ENCODE results near the gene EMC6. TPM values are rescaled to one million over a fixed set of nuclear protein-coding genes. Genes with fewer than 3 reads are reported as not detected.

Gene EMC6
- total and polyA plus RNA-seq, 2 of the 13 experiments (the other 11 are each of a cell fraction or from before 2014, with no cell fraction given), result 45.1 to 47.7 TPM

GRCh38 chr17:3636154-3636907, 32.3 kb upstream of the EMC6 start, which contains the start of the genes CTNS and SHPK (continued):
- TF ChIP-seq ZNF235 (CRISPR knock-in tag; IDR thresholded peaks at IDR 0.05; ENCODE audit: borderline replicate concordance) (peak; percentile 63; the same call in 1 of the 2 replicates), GABPB1 (CRISPR knock-in tag; IDR thresholded peaks at IDR 0.05) (peak; percentile 98), ZNF629 (CRISPR knock-in tag; conservative IDR thresholded peaks at IDR 0.05) (no peak), KDM6A (CRISPR knock-in tag; IDR thresholded peaks at IDR 0.05; ENCODE audit: low read depth) (no peak), KAT7 (CRISPR knock-in tag; IDR thresholded peaks at IDR 0.05; ENCODE audit: borderline replicate concordance) (no peak; the same call in 1 of the 2 replicates), PITX1 (CRISPR knock-in tag; IDR thresholded peaks at IDR 0.05) (no peak; the same call in 1 of the 2 replicates), RERE (CRISPR knock-in tag; IDR thresholded peaks at IDR 0.05; ENCODE audit: low read depth) (no peak), ATM (IDR thresholded peaks at IDR 0.05; ENCODE audit: borderline replicate concordance) (no peak), ZKSCAN1 (IDR thresholded peaks at IDR 0.05; ENCODE audit: low read length) (no peak), ZNF547 (CRISPR knock-in tag; IDR thresholded peaks at IDR 0.05) (no peak), SNAI1 (CRISPR knock-in tag; IDR thresholded peaks at IDR 0.05; ENCODE audit: borderline replicate concordance) (0 out of 2 replicates have a peak, but pooled peaks have one; percentile 76), SP5 (CRISPR knock-in tag; IDR thresholded peaks at IDR 0.05; ENCODE audit: borderline replicate concordance, low read depth) (peak; percentile 81)
- TF ChIP-seq, protein P1, sequence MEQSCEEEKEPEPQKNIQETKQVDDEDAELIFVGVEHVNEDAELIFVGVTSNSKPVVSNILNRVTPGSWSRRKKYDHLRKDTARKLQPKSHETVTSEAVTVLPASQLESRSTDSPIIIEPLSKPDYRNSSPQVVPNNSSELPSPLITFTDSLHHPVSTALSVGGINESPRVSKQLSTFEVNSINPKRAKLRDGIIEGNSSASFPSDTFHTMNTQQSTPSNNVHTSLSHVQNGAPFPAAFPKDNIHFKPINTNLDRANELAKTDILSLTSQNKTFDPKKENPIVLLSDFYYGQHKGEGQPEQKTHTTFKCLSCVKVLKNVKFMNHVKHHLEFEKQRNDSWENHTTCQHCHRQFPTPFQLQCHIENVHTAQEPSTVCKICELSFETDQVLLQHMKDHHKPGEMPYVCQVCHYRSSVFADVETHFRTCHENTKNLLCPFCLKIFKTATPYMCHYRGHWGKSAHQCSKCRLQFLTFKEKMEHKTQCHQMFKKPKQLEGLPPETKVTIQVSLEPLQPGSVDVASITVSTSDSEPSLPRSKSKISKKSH (CRISPR knock-in tag; IDR thresholded peaks at IDR 0.05; ENCODE audit: borderline replicate concordance), result peak; percentile 52; the same call in 1 of the 2 replicates
- TF ChIP-seq, protein P2, sequence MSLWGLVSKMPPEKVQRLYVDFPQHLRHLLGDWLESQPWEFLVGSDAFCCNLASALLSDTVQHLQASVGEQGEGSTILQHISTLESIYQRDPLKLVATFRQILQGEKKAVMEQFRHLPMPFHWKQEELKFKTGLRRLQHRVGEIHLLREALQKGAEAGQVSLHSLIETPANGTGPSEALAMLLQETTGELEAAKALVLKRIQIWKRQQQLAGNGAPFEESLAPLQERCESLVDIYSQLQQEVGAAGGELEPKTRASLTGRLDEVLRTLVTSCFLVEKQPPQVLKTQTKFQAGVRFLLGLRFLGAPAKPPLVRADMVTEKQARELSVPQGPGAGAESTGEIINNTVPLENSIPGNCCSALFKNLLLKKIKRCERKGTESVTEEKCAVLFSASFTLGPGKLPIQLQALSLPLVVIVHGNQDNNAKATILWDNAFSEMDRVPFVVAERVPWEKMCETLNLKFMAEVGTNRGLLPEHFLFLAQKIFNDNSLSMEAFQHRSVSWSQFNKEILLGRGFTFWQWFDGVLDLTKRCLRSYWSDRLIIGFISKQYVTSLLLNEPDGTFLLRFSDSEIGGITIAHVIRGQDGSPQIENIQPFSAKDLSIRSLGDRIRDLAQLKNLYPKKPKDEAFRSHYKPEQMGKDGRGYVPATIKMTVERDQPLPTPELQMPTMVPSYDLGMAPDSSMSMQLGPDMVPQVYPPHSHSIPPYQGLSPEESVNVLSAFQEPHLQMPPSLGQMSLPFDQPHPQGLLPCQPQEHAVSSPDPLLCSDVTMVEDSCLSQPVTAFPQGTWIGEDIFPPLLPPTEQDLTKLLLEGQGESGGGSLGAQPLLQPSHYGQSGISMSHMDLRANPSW (CRISPR knock-in tag; IDR thresholded peaks at IDR 0.05; ENCODE audit: borderline replicate concordance), result peak; percentile 67; the same call in 1 of the 2 replicates
- TF ChIP-seq, protein P3, sequence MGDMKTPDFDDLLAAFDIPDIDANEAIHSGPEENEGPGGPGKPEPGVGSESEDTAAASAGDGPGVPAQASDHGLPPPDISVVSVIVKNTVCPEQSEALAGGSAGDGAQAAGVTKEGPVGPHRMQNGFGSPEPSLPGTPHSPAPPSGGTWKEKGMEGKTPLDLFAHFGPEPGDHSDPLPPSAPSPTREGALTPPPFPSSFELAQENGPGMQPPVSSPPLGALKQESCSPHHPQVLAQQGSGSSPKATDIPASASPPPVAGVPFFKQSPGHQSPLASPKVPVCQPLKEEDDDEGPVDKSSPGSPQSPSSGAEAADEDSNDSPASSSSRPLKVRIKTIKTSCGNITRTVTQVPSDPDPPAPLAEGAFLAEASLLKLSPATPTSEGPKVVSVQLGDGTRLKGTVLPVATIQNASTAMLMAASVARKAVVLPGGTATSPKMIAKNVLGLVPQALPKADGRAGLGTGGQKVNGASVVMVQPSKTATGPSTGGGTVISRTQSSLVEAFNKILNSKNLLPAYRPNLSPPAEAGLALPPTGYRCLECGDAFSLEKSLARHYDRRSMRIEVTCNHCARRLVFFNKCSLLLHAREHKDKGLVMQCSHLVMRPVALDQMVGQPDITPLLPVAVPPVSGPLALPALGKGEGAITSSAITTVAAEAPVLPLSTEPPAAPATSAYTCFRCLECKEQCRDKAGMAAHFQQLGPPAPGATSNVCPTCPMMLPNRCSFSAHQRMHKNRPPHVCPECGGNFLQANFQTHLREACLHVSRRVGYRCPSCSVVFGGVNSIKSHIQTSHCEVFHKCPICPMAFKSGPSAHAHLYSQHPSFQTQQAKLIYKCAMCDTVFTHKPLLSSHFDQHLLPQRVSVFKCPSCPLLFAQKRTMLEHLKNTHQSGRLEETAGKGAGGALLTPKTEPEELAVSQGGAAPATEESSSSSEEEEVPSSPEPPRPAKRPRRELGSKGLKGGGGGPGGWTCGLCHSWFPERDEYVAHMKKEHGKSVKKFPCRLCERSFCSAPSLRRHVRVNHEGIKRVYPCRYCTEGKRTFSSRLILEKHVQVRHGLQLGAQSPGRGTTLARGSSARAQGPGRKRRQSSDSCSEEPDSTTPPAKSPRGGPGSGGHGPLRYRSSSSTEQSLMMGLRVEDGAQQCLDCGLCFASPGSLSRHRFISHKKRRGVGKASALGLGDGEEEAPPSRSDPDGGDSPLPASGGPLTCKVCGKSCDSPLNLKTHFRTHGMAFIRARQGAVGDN (CRISPR knock-in tag; IDR thresholded peaks at IDR 0.05), result peak; percentile 82

Measured in HepG2 (cell line).